HCT116 (cell line): ENCODE data around the gene ARSJ. TPM values are rescaled to one million over a fixed set of nuclear protein-coding genes. Genes with fewer than 3 reads are reported as not detected.

Experiments
- ATAC-seq: fragments of 200-7000 bp; cut with Tn5 transposase; 2 replicates; pipeline ENCODE4 v1.9.1; 2020; ENCODE audit warnings: mild to moderate bottlenecking, moderate library complexity
- BruUV-seq: library from RNA; stranded (reverse); fragments of 400-500 nt; replicated peaks from 2 replicates; lab custom pipeline; 2021; lab: Mats Ljungman, UMichigan
- CTCF ChIA-PET: fragments of 300-600 bp; sonication (Branson Sonifier 250); formaldehyde crosslinking; loops from one replicate; lab custom pipeline; 2021; ENCODE audit warnings: antibody characterized with exemption; lab: Charles Lee
- POLR2A ChIA-PET: fragments of 300-600, 350-600 bp; sonication (Branson Sonifier 250); formaldehyde crosslinking; loops from one replicate; lab custom pipeline; 2021; ENCODE audit warnings: antibody characterized with exemption; lab: Charles Lee
- RAD21 ChIA-PET, 2 experiments: fragments of 300-600 bp; sonication (Branson Sonifier 250); formaldehyde crosslinking; loops; one replicate each; lab custom pipeline; 2023; ENCODE audit warnings: low total read pairs in 2 of 2; ENCODE audit not compliant: uncharacterized antibody in 2 of 2, unreplicated experiment in 2 of 2, low non-redundant PET in 1 of 2; lab: Charles Lee
- DNase-seq: peaks from one replicate; pipeline ENCODE4 v3.0.0-alpha.2; 2010; ENCODE audit warnings: low read depth, low spot score
- H2AFZ ChIP-seq: fragments of 200-600 bp; shearing (Covaris generic), sonication (generic); 2 replicates; pipeline ENCODE4 v1.6.1; 2017; ENCODE audit warnings: low read depth, mixed run types, mixed read lengths, antibody characterized with exemption, low read length; ENCODE audit not compliant: poor library complexity, severe bottlenecking
- H3K27ac ChIP-seq: 2 replicates; pipeline ENCODE4 v1.5.1; 2012; ENCODE audit warnings: low read depth, low read length
- H3K27me3 ChIP-seq: fragments of 200-600 bp; sonication (generic); 2 replicates; pipeline ENCODE4 v1.6.1; 2016; ENCODE audit warnings: mixed run types, low read length, mixed read lengths; ENCODE audit not compliant: insufficient read depth
- H3K36me3 ChIP-seq, 2 experiments: fragments of 200-500 bp in 1 of 2; fragments of 200-600 bp in 1 of 2; sonication (Bioruptor generic) in 1 of 2; sonication (generic) in 1 of 2; 2 replicates each; pipeline versions ENCODE4 v1.5.1 to v1.6.1; 2014 to 2016; ENCODE audit warnings: low read length in 2 of 2, inconsistent platforms in 1 of 2, mixed read lengths in 1 of 2, mixed run types in 1 of 2; ENCODE audit not compliant: insufficient read depth in 2 of 2, control insufficient read depth in 1 of 2
- H3K4me1 ChIP-seq, 2 experiments: fragments of 200-600 bp in 1 of 2; sonication (generic) in 1 of 2; 2 replicates each; pipeline versions ENCODE4 v1.5.1 to v1.6.1; 2012 to 2017; ENCODE audit warnings: low read length in 2 of 2, inconsistent platforms in 1 of 2, mild to moderate bottlenecking in 1 of 2, mixed read lengths in 1 of 2, mixed run types in 1 of 2, moderate library complexity in 1 of 2; ENCODE audit not compliant: insufficient read depth in 2 of 2, control insufficient read depth in 1 of 2
- H3K4me2 ChIP-seq: fragments of 200-600 bp; sonication (generic); 2 replicates; pipeline ENCODE4 v1.6.1; 2017; ENCODE audit warnings: mixed run types, low read length, mixed read lengths
- H3K4me3 ChIP-seq, 2 experiments: fragments of 200-600 bp in 1 of 2; sonication (generic) in 1 of 2; replicated peaks in 1 of 2; 2 replicates each; pipeline ENCODE4 v1.5.1; 2011 to 2016; ENCODE audit warnings: low read length in 2 of 2, control low read depth in 1 of 2, low read depth in 1 of 2, mild to moderate bottlenecking in 1 of 2, mixed read lengths in 1 of 2, mixed run types in 1 of 2
- H3K79me2 ChIP-seq: fragments of 200-600 bp; sonication (generic); 2 replicates; pipeline ENCODE4 v1.6.1; 2017; ENCODE audit warnings: mild to moderate bottlenecking, mixed run types, low read length, moderate library complexity, mixed read lengths; ENCODE audit not compliant: insufficient read depth
- H3K9ac ChIP-seq: fragments of 200-600 bp; sonication (generic); 2 replicates; pipeline ENCODE4 v1.6.1; 2016; ENCODE audit warnings: low read length, mixed read lengths
- H3K9me2 ChIP-seq: fragments of 200-600 bp; sonication (generic), shearing (Covaris generic); 2 replicates; pipeline ENCODE4 v1.6.1; 2017; ENCODE audit warnings: mixed run types, mild to moderate bottlenecking, moderate library complexity; ENCODE audit not compliant: insufficient read depth
- H3K9me3 ChIP-seq, 2 experiments: fragments of 200-500 bp in 1 of 2; fragments of 200-600 bp in 1 of 2; sonication (Bioruptor generic) in 1 of 2; sonication (generic) in 1 of 2; 2 replicates each; pipeline ENCODE4 v1.6.1; 2014 to 2017; ENCODE audit warnings: low read length in 2 of 2, mixed read lengths in 2 of 2, inconsistent platforms in 1 of 2, low read depth in 1 of 2, mild to moderate bottlenecking in 1 of 2, mixed run types in 1 of 2, moderate library complexity in 1 of 2; ENCODE audit not compliant: control insufficient read depth in 1 of 2, insufficient read depth in 1 of 2
- H4K20me1 ChIP-seq: fragments of 200-600 bp; sonication (generic), shearing (Covaris generic); 2 replicates; pipeline ENCODE4 v1.6.1; 2017; ENCODE audit warnings: mixed run types, mild to moderate bottlenecking, moderate library complexity; ENCODE audit not compliant: insufficient read depth
- CBX3 ChIP-seq: IDR thresholded peaks from 2 replicates; pipeline ENCODE4 v1.6.1; 2012; ENCODE audit warnings: low read depth
- CEBPB ChIP-seq: IDR thresholded peaks from 2 replicates; pipeline ENCODE4 v1.6.1; 2012; ENCODE audit warnings: low read depth
- EGR1 ChIP-seq: IDR thresholded peaks from 2 replicates; pipeline ENCODE4 v1.6.1; 2012; ENCODE audit warnings: low read depth
- ELF1 ChIP-seq: IDR thresholded peaks from 2 replicates; pipeline ENCODE4 v1.6.1; 2012; ENCODE audit warnings: low read depth, borderline replicate concordance
- EZH2 ChIP-seq: fragments of 200-600 bp; sonication (generic); IDR thresholded peaks from 2 replicates; pipeline ENCODE4 v1.6.1; 2017; ENCODE audit warnings: antibody characterized with exemption, mixed run types
- EZH2phosphoT487 ChIP-seq: fragments of 200-600 bp; IDR thresholded peaks from 2 replicates; pipeline ENCODE4 v1.6.1; 2018; ENCODE audit warnings: antibody characterized with exemption, borderline replicate concordance
- FOSL1 ChIP-seq: IDR thresholded peaks from 2 replicates; pipeline ENCODE4 v1.6.1; 2012; ENCODE audit warnings: low read depth
- JUND ChIP-seq: IDR thresholded peaks from 2 replicates; pipeline ENCODE4 v1.6.1; 2012
- POLR2A ChIP-seq: IDR thresholded peaks from 2 replicates; pipeline ENCODE4 v1.7.0; 2011; ENCODE audit warnings: borderline replicate concordance; ENCODE audit not compliant: insufficient read depth, insufficient read length; ENCODE audit errors: extremely low read depth
- POLR2AphosphoS5 ChIP-seq: IDR thresholded peaks from 2 replicates; pipeline ENCODE4 v1.6.1; 2011; ENCODE audit warnings: mild to moderate bottlenecking, low read depth, low read length, moderate library complexity
- RAD21 ChIP-seq: IDR thresholded peaks from 2 replicates; pipeline ENCODE4 v1.6.1; 2012; ENCODE audit warnings: low read depth, mild to moderate bottlenecking
- SIN3A ChIP-seq: IDR thresholded peaks from 2 replicates; pipeline ENCODE4 v1.6.1; 2012; ENCODE audit warnings: low read depth
- SP1 ChIP-seq: IDR thresholded peaks from 2 replicates; pipeline ENCODE4 v1.6.1; 2012; ENCODE audit warnings: low read depth
- SRF ChIP-seq: IDR thresholded peaks from 2 replicates; pipeline ENCODE4 v1.6.1; 2012; ENCODE audit warnings: low read depth
- TCF7L2 ChIP-seq: IDR thresholded peaks from 2 replicates; pipeline ENCODE4 v1.7.0; 2011; ENCODE audit warnings: borderline replicate concordance, inconsistent platforms; ENCODE audit not compliant: insufficient read depth, insufficient read length; ENCODE audit errors: extremely low read depth
- YY1 ChIP-seq: IDR thresholded peaks from 2 replicates; pipeline ENCODE4 v1.6.1; 2011; ENCODE audit warnings: low read length, low read depth, moderate library complexity, mild to moderate bottlenecking; ENCODE audit not compliant: insufficient replicate concordance; ENCODE audit errors: extremely low read depth
- ZFX ChIP-seq: fragments of 450-650 bp; IDR thresholded peaks from 2 replicates; pipeline ENCODE4 v1.6.1; 2017
- ZNF274 ChIP-seq: fragments of 200-500 bp; sonication (Bioruptor generic); IDR thresholded peaks from 2 replicates; pipeline ENCODE4 v1.6.1; 2014; ENCODE audit warnings: mild to moderate bottlenecking, low read depth, low read length, inconsistent platforms
- intact Hi-C: fragments of 100-400 bp; cut with micrococcal nuclease; formaldehyde crosslinking; loops from 2 replicates; pipeline ENCODE4 v1.10.0; 2022
- total RNA-seq: library from RNA; stranded (reverse); gene quantifications from one replicate; pipeline ENCODE4 v1.2.1, GENCODE V29; 2021; ENCODE audit not compliant: unreplicated experiment
- TF ChIP-seq, protein P1 (sequence below), 3 experiments: fragments of 200-600 bp in 1 of 3; sonication (generic) in 1 of 3; IDR thresholded peaks in 2 of 3; conservative IDR thresholded peaks in 1 of 3; 2 replicates each; pipeline ENCODE4 v1.5.1; 2012 to 2017; ENCODE audit warnings: low read depth in 2 of 3, low read length in 2 of 3, antibody characterized with exemption in 1 of 3, borderline replicate concordance in 1 of 3, control low read depth in 1 of 3, mild to moderate bottlenecking in 1 of 3, mixed read lengths in 1 of 3, mixed run types in 1 of 3, moderate library complexity in 1 of 3; ENCODE audit not compliant: insufficient read depth in 1 of 3
- TF ChIP-seq, protein P2 (sequence below): IDR thresholded peaks from 2 replicates; pipeline ENCODE4 v1.6.1; 2012
- TF ChIP-seq, protein P3 (sequence below): IDR thresholded peaks from 2 replicates; pipeline ENCODE4 v1.6.1; 2012
- TF ChIP-seq, protein P4 (sequence below): IDR thresholded peaks from 2 replicates; pipeline ENCODE4 v1.6.1; 2011; ENCODE audit warnings: mild to moderate bottlenecking, low read length, moderate library complexity; ENCODE audit not compliant: insufficient replicate concordance; ENCODE audit errors: extremely low read depth

The ARSJ gene
- total RNA-seq, 1 experiment from 2014 or later: 2.3 TPM

DNA sequence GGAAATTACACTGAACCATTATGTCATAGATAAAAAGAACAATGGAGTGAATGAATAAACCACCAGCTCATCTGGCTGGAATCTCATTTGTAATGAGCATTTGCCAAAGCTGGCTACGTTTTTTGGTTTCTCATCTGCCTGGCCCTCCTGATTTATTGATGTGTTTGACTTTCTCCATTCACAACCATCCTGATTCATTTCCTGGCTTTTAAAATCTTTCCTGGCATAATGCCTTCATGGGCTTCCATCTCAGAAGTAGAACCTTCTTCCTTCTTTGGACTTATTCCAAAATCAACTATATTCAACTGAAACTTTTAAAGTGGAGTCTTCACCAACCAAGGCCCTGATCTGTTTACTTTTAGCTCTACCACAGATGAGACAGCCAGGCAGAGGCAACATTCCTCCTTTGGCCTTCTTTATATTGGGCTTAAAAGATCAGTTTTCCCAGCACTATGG, 36.0 kb upstream of the ARSJ start:
- Histone ChIP-seq H3K27ac (0 out of 2 replicates have a peak overlapping the region, but pooled peaks have one; percentile 30), H3K36me3 (no peaks in the 10 kb centered on the region), H4K20me1 (no peaks in the 10 kb centered on the region), H3K9me3 (no peaks in the 10 kb centered on the region), H3K27me3 (no peaks in the 10 kb centered on the region), H3K4me2 (no peak overlapping the region), H3K9me2 (no peaks in the 10 kb centered on the region), H2AFZ (peak overlapping the region; percentile 18), H3K79me2 (no peaks in the 10 kb centered on the region), H3K4me3 (no peak overlapping the region), H3K9ac (no peak overlapping the region), H3K4me1 (peaks cover 5 to 9% of the 10 kb centered on the region in 2 experiments; a peak in 2 of 4 replicates)
- ChIA-PET CTCF (no interaction called here), POLR2A (interaction anchor here (0.6 to 1.3 kb wide), 3 partner anchors 10 to 547 kb away, joined by 3 to 5 read pairs (median 3); no protein-coding TSS in a partner anchor), RAD21 (no interaction called here)
- BruUV-seq: no TSS peak
- peak; percentile 55 for ATAC-seq
- DNase-seq: peak; percentile 78
- intact Hi-C loops: no loop called here
- no peak for TF ChIP-seq EGR1
- TF ChIP-seq, protein P1, sequence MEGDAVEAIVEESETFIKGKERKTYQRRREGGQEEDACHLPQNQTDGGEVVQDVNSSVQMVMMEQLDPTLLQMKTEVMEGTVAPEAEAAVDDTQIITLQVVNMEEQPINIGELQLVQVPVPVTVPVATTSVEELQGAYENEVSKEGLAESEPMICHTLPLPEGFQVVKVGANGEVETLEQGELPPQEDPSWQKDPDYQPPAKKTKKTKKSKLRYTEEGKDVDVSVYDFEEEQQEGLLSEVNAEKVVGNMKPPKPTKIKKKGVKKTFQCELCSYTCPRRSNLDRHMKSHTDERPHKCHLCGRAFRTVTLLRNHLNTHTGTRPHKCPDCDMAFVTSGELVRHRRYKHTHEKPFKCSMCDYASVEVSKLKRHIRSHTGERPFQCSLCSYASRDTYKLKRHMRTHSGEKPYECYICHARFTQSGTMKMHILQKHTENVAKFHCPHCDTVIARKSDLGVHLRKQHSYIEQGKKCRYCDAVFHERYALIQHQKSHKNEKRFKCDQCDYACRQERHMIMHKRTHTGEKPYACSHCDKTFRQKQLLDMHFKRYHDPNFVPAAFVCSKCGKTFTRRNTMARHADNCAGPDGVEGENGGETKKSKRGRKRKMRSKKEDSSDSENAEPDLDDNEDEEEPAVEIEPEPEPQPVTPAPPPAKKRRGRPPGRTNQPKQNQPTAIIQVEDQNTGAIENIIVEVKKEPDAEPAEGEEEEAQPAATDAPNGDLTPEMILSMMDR (IDR thresholded peaks at IDR 0.05 in 2 of 3, conservative IDR thresholded peaks at IDR 0.05 in 1 of 3; ENCODE audit: borderline replicate concordance in 1 of 3, insufficient read depth in 1 of 3, low read depth in 2 of 3, low read length in 2 of 3): no peak
- TF ChIP-seq FOSL1: peak; percentile 80
- no peak for TF ChIP-seq ZNF274
- peak; percentile 76 for TF ChIP-seq JUND
- peak; percentile 40; the same call in 1 of the 2 replicates for TF ChIP-seq SIN3A
- TF ChIP-seq ELF1: no peak
- no peak for TF ChIP-seq EZH2
- TF ChIP-seq CEBPB: peak; percentile 59
- no peak for TF ChIP-seq ZFX
- peak; percentile 31 for TF ChIP-seq YY1
- TF ChIP-seq EZH2phosphoT487: no peak
- peak; percentile 63; the same call in 1 of the 2 replicates for TF ChIP-seq SP1
- TF ChIP-seq, protein P2, sequence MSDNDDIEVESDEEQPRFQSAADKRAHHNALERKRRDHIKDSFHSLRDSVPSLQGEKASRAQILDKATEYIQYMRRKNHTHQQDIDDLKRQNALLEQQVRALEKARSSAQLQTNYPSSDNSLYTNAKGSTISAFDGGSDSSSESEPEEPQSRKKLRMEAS: no peak
- TF ChIP-seq, protein P3, sequence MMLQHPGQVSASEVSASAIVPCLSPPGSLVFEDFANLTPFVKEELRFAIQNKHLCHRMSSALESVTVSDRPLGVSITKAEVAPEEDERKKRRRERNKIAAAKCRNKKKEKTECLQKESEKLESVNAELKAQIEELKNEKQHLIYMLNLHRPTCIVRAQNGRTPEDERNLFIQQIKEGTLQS: no peak
- TF ChIP-seq CBX3: peak; percentile 84
- no peak for TF ChIP-seq POLR2A
- TF ChIP-seq RAD21: no peak
- TF ChIP-seq, protein P4, sequence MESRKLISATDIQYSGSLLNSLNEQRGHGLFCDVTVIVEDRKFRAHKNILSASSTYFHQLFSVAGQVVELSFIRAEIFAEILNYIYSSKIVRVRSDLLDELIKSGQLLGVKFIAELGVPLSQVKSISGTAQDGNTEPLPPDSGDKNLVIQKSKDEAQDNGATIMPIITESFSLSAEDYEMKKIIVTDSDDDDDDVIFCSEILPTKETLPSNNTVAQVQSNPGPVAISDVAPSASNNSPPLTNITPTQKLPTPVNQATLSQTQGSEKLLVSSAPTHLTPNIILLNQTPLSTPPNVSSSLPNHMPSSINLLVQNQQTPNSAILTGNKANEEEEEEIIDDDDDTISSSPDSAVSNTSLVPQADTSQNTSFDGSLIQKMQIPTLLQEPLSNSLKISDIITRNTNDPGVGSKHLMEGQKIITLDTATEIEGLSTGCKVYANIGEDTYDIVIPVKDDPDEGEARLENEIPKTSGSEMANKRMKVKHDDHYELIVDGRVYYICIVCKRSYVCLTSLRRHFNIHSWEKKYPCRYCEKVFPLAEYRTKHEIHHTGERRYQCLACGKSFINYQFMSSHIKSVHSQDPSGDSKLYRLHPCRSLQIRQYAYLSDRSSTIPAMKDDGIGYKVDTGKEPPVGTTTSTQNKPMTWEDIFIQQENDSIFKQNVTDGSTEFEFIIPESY: no peak
- TF ChIP-seq POLR2AphosphoS5: peak; percentile 19; the same call in 1 of the 2 replicates
- TF ChIP-seq TCF7L2: peak; percentile 87
- peak; percentile 53; the same call in 1 of the 2 replicates for TF ChIP-seq SRF
